MCF 10A (cell line): ENCODE data around the gene CGNL1. TPM values are rescaled to one million over a fixed set of nuclear protein-coding genes. Genes with fewer than 3 reads are reported as not detected.

Experiments used
- BruUV-seq: library from RNA; stranded (reverse); fragments of 400-500 nt; replicated peaks from 2 replicates; lab custom pipeline; 2021; lab: Mats Ljungman, UMichigan
- CTCF ChIA-PET: fragments of 300-600 bp; sonication (Branson Sonifier 250); formaldehyde crosslinking; extraction: SDS; loops from one replicate; lab custom pipeline; 2021; ENCODE audit warnings: antibody characterized with exemption, inconsistent platforms; lab: Yijun Ruan, JAX
- POLR2A ChIA-PET: fragments of 300-600, 350-650 bp; sonication (Branson Sonifier 250); formaldehyde crosslinking; extraction: SDS; loops from one replicate; lab custom pipeline; 2020; ENCODE audit warnings: antibody characterized with exemption, inconsistent platforms; lab: Yijun Ruan, JAX
- DNase-seq: peaks from one replicate; pipeline ENCODE4 v3.0.0-alpha.2; 2018; ENCODE audit not compliant: unreplicated experiment
- H3K27ac Mint-ChIP-seq: one replicate; pipeline ENCODE4 v1.8.0; 2022; ENCODE audit warnings: mild to moderate bottlenecking, low read depth, mixed read lengths; ENCODE audit not compliant: unreplicated experiment
- H3K27me3 Mint-ChIP-seq: one replicate; pipeline ENCODE4 v1.8.0; 2022; ENCODE audit warnings: mixed read lengths; ENCODE audit not compliant: insufficient read depth, unreplicated experiment
- H3K36me3 Mint-ChIP-seq: one replicate; pipeline ENCODE4 v1.8.0; 2022; ENCODE audit warnings: mild to moderate bottlenecking, moderate library complexity, mixed read lengths; ENCODE audit not compliant: insufficient read depth, unreplicated experiment
- H3K4me1 Mint-ChIP-seq: one replicate; pipeline ENCODE4 v1.8.0; 2022; ENCODE audit warnings: mixed read lengths; ENCODE audit not compliant: insufficient read depth, unreplicated experiment
- H3K4me3 Mint-ChIP-seq: one replicate; pipeline ENCODE4 v1.8.0; 2022; ENCODE audit warnings: mild to moderate bottlenecking, moderate library complexity, mixed read lengths; ENCODE audit not compliant: unreplicated experiment
- H3K9me3 Mint-ChIP-seq: one replicate; pipeline ENCODE4 v1.8.0; 2022; ENCODE audit warnings: mixed read lengths; ENCODE audit not compliant: unreplicated experiment
- intact Hi-C: fragments of 100-400 bp; cut with micrococcal nuclease; formaldehyde crosslinking; loops from 2 replicates; pipeline ENCODE4 v1.14.1; 2022
- total RNA-seq: library from RNA; stranded (reverse); gene quantifications from 2 replicates; pipeline ENCODE4 v1.2.3, GENCODE V29; 2022
- TF ChIP-seq, protein P1 (sequence below): fragments of 200-600 bp; IDR thresholded peaks from one replicate; pipeline ENCODE4 v1.8.0; 2022; ENCODE audit warnings: antibody characterized with exemption, mild to moderate bottlenecking; ENCODE audit not compliant: unreplicated experiment

The CGNL1 gene
- total RNA-seq, 1 experiment from 2014 or later: 0.05 TPM

DNA sequence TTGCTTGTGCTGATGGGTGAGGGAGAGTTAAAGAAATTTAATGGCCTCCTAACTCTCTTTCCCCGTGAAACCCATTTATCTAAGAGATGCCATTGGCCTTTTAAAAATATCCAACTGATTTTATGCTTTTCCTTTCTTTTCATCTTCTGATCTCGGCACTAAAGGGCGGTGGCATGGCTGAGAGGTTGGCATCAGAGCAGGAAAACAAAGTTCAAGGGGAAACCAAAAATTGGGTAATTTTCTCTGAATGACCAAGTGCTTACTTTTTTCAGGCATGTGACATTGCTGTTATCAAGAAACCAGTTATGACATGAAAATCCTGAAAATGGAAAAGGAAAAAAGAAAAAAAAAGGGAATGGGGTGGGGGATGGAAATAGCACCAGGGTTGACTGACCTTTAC is 3.2 kb downstream of the CGNL1 start:
- H3K27me3 Mint-ChIP-seq: peaks cover 50% of the 10 kb centered on the region
- TF ChIP-seq, protein P1, sequence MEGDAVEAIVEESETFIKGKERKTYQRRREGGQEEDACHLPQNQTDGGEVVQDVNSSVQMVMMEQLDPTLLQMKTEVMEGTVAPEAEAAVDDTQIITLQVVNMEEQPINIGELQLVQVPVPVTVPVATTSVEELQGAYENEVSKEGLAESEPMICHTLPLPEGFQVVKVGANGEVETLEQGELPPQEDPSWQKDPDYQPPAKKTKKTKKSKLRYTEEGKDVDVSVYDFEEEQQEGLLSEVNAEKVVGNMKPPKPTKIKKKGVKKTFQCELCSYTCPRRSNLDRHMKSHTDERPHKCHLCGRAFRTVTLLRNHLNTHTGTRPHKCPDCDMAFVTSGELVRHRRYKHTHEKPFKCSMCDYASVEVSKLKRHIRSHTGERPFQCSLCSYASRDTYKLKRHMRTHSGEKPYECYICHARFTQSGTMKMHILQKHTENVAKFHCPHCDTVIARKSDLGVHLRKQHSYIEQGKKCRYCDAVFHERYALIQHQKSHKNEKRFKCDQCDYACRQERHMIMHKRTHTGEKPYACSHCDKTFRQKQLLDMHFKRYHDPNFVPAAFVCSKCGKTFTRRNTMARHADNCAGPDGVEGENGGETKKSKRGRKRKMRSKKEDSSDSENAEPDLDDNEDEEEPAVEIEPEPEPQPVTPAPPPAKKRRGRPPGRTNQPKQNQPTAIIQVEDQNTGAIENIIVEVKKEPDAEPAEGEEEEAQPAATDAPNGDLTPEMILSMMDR: no peak
- BruUV-seq: no TSS peak
- no peaks in the 10 kb centered on the region for H3K9me3 Mint-ChIP-seq
- H3K4me1 Mint-ChIP-seq: no peaks in the 10 kb centered on the region
- CTCF ChIA-PET: no interaction called here
- intact Hi-C loops: no loop called here
- no peak for DNase-seq
- no peaks in the 10 kb centered on the region for H3K36me3 Mint-ChIP-seq
- POLR2A ChIA-PET: no interaction called here
- no peak overlapping the region for H3K4me3 Mint-ChIP-seq
- no peak overlapping the region for H3K27ac Mint-ChIP-seq

DNA sequence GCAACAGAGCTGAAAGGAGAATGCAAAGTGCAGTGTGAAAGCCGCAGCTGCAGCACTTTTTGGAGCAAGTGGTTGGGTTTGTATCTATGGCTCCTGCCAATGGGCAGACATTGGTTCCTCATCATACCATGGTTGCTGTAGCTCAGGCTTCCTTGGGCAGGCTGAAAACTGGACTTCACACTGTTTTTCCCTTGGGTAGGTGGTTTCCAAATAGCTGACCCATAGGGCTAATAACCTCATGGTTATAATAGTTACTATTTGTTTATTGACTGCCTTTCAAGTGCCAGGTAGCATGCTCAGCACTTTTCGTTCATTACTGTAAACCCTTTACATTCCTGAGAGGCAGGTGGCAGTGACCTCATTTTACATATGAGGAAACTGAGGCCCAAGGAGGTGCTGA is 4.5 kb downstream of the CGNL1 start:
- H3K27ac Mint-ChIP-seq: no peak overlapping the region
- no peak for DNase-seq
- ChIA-PET CTCF (interaction anchor here (0.6 to 1.1 kb wide), 2 partner anchors 41 to 355 kb away, joined by 3 read pairs; no protein-coding TSS in a partner anchor), POLR2A (no interaction called here)
- BruUV-seq: no TSS peak
- no peaks in the 10 kb centered on the region for H3K36me3 Mint-ChIP-seq
- H3K9me3 Mint-ChIP-seq: no peaks in the 10 kb centered on the region
- TF ChIP-seq, protein P1: no peak
- H3K4me3 Mint-ChIP-seq: no peak overlapping the region
- intact Hi-C loops: no loop called here
- H3K27me3 Mint-ChIP-seq: peaks cover 36% of the 10 kb centered on the region
- H3K4me1 Mint-ChIP-seq: no peaks in the 10 kb centered on the region

- no TSS peak for BruUV-seq
- Mint-ChIP-seq H3K9me3 (no peaks in the 10 kb centered on the region), H3K4me1 (no peaks in the 10 kb centered on the region), H3K4me3 (no peak overlapping the region), H3K36me3 (no peaks in the 10 kb centered on the region), H3K27ac (no peak overlapping the region), H3K27me3 (peaks cover 23% of the 10 kb centered on the region)
- no peak for DNase-seq
- ChIA-PET CTCF (interaction anchor here (1.1 kb wide), 1 partner anchor 160 kb away, joined by 3 read pairs; no protein-coding TSS in a partner anchor), POLR2A (no interaction called here)
- intact Hi-C loops: no loop called here
- TF ChIP-seq, protein P1: no peak
Observed at GRCh38 chr15:57382215-57382614, 5.9 kb downstream of the CGNL1 start.

- no peak overlapping the region for H3K27ac Mint-ChIP-seq
- BruUV-seq: no TSS peak
- H3K4me1 Mint-ChIP-seq: no peaks in the 10 kb centered on the region
- TF ChIP-seq, protein P1: no peak
- ChIA-PET POLR2A (no interaction called here), CTCF (interaction anchor here (1.1 to 1.6 kb wide), 2 partner anchors 42 to 159 kb away, joined by 3 read pairs; no protein-coding TSS in a partner anchor)
- no peak overlapping the region for H3K4me3 Mint-ChIP-seq
- peaks cover 18% of the 10 kb centered on the region for H3K27me3 Mint-ChIP-seq
- DNase-seq: no peak
- no peaks in the 10 kb centered on the region for H3K9me3 Mint-ChIP-seq
- no peaks in the 10 kb centered on the region for H3K36me3 Mint-ChIP-seq
- intact Hi-C loops: no loop called here
Observed at GRCh38 chr15:57382969-57383368, 6.7 kb downstream of the CGNL1 start.
